ENCODE results near the gene SFXN5.

The SFXN5 gene

DNA sequence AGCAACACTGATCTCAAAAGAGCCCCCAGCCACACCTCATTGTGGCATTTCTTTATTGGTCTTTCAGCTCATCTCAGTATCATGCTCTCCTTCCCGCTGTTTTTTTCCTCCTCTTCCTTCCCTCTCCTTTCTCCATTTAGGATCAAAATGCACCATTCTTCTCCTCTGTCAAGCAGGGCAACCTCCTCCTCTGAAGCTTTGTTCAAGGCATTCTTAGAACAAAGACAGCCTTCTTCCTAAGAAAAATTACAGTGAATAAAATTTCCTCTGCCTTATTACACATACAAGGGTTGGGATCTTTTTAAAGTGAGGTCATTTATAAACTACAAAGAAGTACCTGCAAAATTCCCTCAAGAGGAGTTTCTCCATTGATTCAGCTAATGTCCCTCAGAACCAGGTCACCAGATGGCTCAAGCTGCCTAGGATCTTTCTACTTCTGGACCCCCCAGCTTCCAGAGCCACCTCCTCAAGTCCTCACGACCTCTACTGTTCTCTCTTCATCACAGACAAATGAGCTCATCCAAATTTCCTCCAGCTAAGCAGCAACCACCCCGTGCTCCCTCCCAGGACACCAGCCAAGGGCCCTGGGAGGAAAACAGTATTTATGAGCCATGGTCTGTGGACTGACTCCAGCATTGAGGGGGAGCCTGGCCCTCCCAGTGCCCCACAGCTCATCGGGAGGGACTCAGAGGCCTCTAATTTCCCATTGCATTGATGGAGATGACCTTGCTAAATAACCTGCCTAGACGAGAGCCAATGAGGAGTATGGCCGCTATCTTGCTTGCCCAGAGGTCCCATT lies 18.0 kb downstream of the SFXN5 start:
- peaks cover 4% of the 10 kb centered on the region for H3K4me1 ChIP-seq
- H3K9me3 ChIP-seq, result peaks cover 23% of the 10 kb centered on the region
- no peaks in the 10 kb centered on the region for H3K27me3 ChIP-seq
- no peaks in the 10 kb centered on the region for H4K20me1 ChIP-seq
- no peak for TF ChIP-seq Cebpa-rat (IDR thresholded peaks at IDR 0.05)
- peaks cover 30% of the 10 kb centered on the region for H3K36me3 ChIP-seq
- H3K9ac ChIP-seq, result no peak overlapping the region
- no peak overlapping the region for H3K4me2 ChIP-seq
- H3K27ac ChIP-seq, result no peak overlapping the region
- no peak overlapping the region for H3K4me3 ChIP-seq

- Histone ChIP-seq H3K9ac (no peak overlapping the region), H3K4me3 (no peak overlapping the region), H3K27ac (no peak overlapping the region)
Measured at GRCh38 chr2:73050121-73050545, 21.4 kb downstream of the SFXN5 start.

DNA sequence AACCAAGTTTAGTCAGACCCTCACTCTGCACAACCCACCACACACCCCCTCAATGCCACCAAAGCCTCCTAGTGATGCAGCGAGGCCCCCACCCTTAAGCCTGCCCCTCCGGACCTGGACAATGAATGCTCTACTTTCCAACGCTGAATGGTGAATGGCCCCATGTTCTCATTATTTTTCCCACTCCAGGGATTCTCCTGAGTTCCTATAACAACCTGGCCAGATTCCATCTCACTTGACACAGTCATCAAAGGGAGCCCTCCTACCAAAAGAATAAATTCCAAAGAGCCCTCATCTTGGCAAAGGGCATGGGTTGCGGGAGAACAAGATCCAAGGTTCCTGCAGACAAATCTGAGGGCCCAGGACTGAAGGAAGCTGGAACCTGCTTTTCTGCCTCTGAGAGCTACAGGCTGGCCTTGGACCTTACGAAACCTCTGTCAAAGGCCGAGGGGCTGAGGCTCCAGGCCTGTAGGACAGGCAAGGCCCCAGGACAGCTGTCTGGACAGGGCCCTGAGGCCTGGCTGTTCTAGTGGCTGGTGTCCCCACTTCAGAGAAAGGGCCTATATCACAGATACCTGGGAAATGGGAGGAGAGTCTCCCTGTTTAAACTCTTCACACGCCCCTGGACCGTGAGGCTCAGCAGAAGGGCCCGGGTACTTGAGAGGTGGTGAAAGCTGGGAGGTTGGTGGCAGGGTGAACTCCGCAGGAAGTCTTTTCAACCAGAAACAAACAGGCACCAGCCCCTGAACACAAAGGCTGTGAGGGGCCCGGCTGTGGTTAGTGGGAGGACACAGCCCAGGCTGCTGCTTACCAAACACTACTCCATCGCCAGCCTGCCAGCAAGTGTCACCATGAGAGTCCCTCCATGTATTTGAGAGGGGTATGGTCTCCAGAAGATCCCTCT lies 27.3 kb downstream of the SFXN5 start:
- Histone ChIP-seq H3K36me3 (no peaks in the 10 kb centered on the region), H3K9ac (0 out of 2 replicates have a peak overlapping the region, but pooled peaks have one; percentile 59), H3K27ac (peak overlapping the region; percentile 70), H3K4me1 (peaks cover 16% of the 10 kb centered on the region), H3K9me3 (no peaks in the 10 kb centered on the region), H4K20me1 (no peaks in the 10 kb centered on the region), H3K4me2 (peak overlapping the region; percentile 66), H3K27me3 (no peaks in the 10 kb centered on the region), H3K4me3 (no peak overlapping the region)
- TF ChIP-seq Cebpa-rat (IDR thresholded peaks at IDR 0.05), result no peak

More at GRCh38 chr2:73050121-73050545, 21.4 kb downstream of the SFXN5 start:
- TF ChIP-seq Cebpa-rat (IDR thresholded peaks at IDR 0.05), result no peak
- H4K20me1 ChIP-seq, result no peaks in the 10 kb centered on the region
- peaks cover 3% of the 10 kb centered on the region for H3K36me3 ChIP-seq
- H3K9me3 ChIP-seq, result no peaks in the 10 kb centered on the region
- no peaks in the 10 kb centered on the region for H3K27me3 ChIP-seq
- H3K4me1 ChIP-seq, result peaks cover 2% of the 10 kb centered on the region
- no peak overlapping the region for H3K4me2 ChIP-seq

GRCh38 chr2:73043276-73043675 lies 28.2 kb downstream of the SFXN5 start:
- Histone ChIP-seq H3K4me2 (no peak overlapping the region), H3K4me3 (no peak overlapping the region), H3K4me1 (peaks cover 16% of the 10 kb centered on the region), H4K20me1 (no peaks in the 10 kb centered on the region), H3K36me3 (no peaks in the 10 kb centered on the region), H3K27ac (no peak overlapping the region), H3K9ac (no peak overlapping the region), H3K9me3 (no peaks in the 10 kb centered on the region), H3K27me3 (no peaks in the 10 kb centered on the region)
- TF ChIP-seq Cebpa-rat (IDR thresholded peaks at IDR 0.05), result no peak

GRCh38 chr2:73037947-73038585 lies 33.4 kb downstream of the SFXN5 start:
- Histone ChIP-seq H3K4me1 (peaks cover 13% of the 10 kb centered on the region), H3K36me3 (no peaks in the 10 kb centered on the region), H3K27me3 (no peaks in the 10 kb centered on the region), H3K4me3 (no peak overlapping the region), H3K27ac (no peak overlapping the region), H4K20me1 (no peaks in the 10 kb centered on the region), H3K4me2 (no peak overlapping the region), H3K9ac (no peak overlapping the region), H3K9me3 (no peaks in the 10 kb centered on the region)
- TF ChIP-seq Cebpa-rat (IDR thresholded peaks at IDR 0.05), result no peak

DNA sequence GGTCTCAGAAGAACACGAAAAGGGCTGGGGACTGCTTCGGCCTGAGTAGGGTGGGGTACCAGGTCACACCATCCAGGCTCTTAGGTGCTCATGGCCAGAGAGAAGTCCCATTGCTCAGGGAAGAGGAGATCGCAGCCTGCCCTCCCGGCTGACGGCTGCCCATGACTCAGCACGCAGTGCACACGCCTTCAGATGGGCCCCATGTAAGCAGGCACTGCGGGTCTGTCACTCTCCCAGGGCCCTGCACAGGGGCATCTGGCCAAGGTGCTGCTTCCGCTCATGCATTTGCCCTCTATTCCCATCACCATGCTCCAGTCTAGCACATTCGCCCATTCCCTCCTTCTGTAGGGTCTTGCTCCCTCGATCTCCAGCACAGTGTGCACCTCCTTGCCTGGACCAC lies 34.7 kb downstream of the SFXN5 start:
- Histone ChIP-seq H3K36me3 (no peaks in the 10 kb centered on the region), H3K9me3 (no peaks in the 10 kb centered on the region), H3K9ac (no peak overlapping the region), H4K20me1 (no peaks in the 10 kb centered on the region), H3K4me2 (peak overlapping the region; percentile 3; the same call in 1 of the 2 replicates), H3K27me3 (no peaks in the 10 kb centered on the region), H3K4me3 (no peak overlapping the region), H3K4me1 (peaks cover 20% of the 10 kb centered on the region), H3K27ac (peak overlapping the region; percentile 18; the same call in 1 of the 2 replicates)
- no peak for TF ChIP-seq Cebpa-rat (IDR thresholded peaks at IDR 0.05)

GRCh38 chr2:73035899-73036711 lies 35.4 kb downstream of the SFXN5 start:
- Histone ChIP-seq H3K4me1 (peaks cover 22% of the 10 kb centered on the region), H3K36me3 (no peaks in the 10 kb centered on the region), H4K20me1 (no peaks in the 10 kb centered on the region), H3K4me3 (no peak overlapping the region), H3K4me2 (peak overlapping the region; percentile 3; the same call in 1 of the 2 replicates), H3K27ac (peak overlapping the region; percentile 18; the same call in 1 of the 2 replicates), H3K9me3 (no peaks in the 10 kb centered on the region), H3K9ac (no peak overlapping the region), H3K27me3 (no peaks in the 10 kb centered on the region)
- no peak for TF ChIP-seq Cebpa-rat (IDR thresholded peaks at IDR 0.05)

DNA sequence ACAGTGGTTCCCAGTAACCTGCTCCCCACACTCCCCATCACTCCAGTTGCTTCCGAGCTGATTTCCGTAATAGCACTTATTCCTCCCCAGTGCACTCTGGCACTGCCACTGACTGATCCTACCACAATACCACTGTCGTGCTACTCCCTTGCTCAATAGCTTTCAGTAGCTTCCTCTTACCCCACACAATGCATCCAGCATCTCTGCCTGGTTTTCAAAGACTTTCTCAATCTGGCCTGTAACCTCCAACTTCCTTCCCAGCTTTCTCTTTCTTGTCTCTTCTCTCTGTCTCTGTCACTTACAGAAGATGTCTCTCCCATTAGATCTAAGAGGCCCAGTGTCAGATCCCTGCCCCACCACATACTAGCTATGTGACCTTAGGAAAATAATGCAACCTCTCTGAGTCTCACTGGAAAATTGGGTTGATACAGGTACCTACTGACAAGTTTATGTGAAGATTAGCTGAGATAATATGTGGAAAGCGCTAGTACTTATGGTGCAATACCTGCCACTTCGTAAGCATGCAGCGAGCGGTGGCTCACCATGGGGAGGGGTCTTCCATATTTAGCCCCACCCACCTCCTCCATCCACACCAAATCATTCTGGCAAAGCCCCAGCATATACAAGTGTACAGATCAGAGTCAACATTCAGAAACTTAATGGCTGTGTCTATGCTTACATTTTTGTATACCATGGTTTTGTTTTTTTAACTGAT lies 36.7 kb downstream of the SFXN5 start:
- H3K4me2 ChIP-seq, result no peak overlapping the region
- no peak for TF ChIP-seq Cebpa-rat (IDR thresholded peaks at IDR 0.05)
- no peak overlapping the region for H3K27ac ChIP-seq

More for the DNA sequence above, 36.7 kb downstream of the SFXN5 start:
- H4K20me1 ChIP-seq, result no peaks in the 10 kb centered on the region
- H3K36me3 ChIP-seq, result no peaks in the 10 kb centered on the region
- H3K9ac ChIP-seq, result no peak overlapping the region
- H3K9me3 ChIP-seq, result no peaks in the 10 kb centered on the region
- H3K27me3 ChIP-seq, result no peaks in the 10 kb centered on the region
- H3K4me1 ChIP-seq, result peaks cover 22% of the 10 kb centered on the region
- no peak overlapping the region for H3K4me3 ChIP-seq
